ENCODE measurements around the gene LRRC74A. TPM values are rescaled to one million over a fixed set of nuclear protein-coding genes. Genes with fewer than 3 reads are reported as not detected.

LRRC74A gene
- total and polyA plus RNA-seq, 10 of the 15 experiments (the other 5 are each of a cell fraction or from before 2014, with no cell fraction given): not detected

DNA sequence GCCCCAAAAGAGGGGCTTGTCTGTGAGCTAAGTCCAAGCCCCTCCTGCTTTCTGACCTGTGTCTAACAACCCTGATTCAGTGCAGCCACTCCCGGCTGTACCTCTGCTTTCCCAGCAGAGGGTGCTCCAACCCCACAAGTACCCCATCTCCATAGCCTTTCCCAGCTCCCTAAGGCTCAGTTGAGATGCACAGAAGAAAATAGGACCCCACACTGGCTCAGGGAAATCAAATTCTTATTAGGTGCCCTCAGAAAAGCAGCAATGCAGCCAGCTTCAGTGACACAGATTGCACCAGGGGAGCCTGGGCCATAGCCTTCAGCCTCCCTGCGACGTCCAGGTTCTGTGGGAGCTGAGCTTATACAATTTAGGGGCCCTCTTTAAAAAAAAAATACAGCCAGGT, 49.9 kb downstream of the LRRC74A start:
- Histone ChIP-seq H3K36me3 (ENCODE audit: control insufficient read depth in 2 of 2, insufficient read depth in 2 of 2, low read length in 1 of 2) (no peaks in the 10 kb centered on the region), H3K4me3 (no peak overlapping the region), H3K9ac (ENCODE audit: control insufficient read depth, insufficient read depth, low read length) (no peak overlapping the region), H3K27me3 (replicated peaks in 1 of 2; ENCODE audit: control insufficient read depth in 2 of 2, insufficient read depth in 2 of 2, low read length in 1 of 2) (no peaks in the 10 kb centered on the region; a peak in 1 of 4 replicates), H3K4me1 (ENCODE audit: control insufficient read depth, insufficient read depth, low read length) (no peaks in the 10 kb centered on the region), H3K27ac (ENCODE audit: control insufficient read depth, insufficient read depth) (no peak overlapping the region), H3K4me2 (ENCODE audit: control insufficient read depth, insufficient read depth) (no peak overlapping the region), H3K79me2 (ENCODE audit: control insufficient read depth, insufficient read depth, low read length) (no peaks in the 10 kb centered on the region), H2AFZ (ENCODE audit: control insufficient read depth, low read depth, low read length) (no peak overlapping the region), H3K9me3 (replicated peaks; ENCODE audit: control insufficient read depth, insufficient read depth, low read length) (peaks cover 9% of the 10 kb centered on the region; the same call in 2 of the 3 replicates), H4K20me1 (ENCODE audit: control insufficient read depth, insufficient read depth) (no peaks in the 10 kb centered on the region)
- RAD21 ChIA-PET (ENCODE audit: unreplicated experiment): interaction anchor here (0.7 to 10.8 kb wide), 42 partner anchors 10 to 440 kb away, joined by 3 to 498 read pairs (median 6); partner anchors contain the start of gene CIPC
- CTCF ChIA-PET: interaction anchor here (0.6 to 15.8 kb wide), 50 partner anchors 8 to 629 kb away, joined by 3 to 848 read pairs (median 8); partner anchors contain the start of gene CIPC
- peak; percentile 90 for FAIRE-seq
- DNase-seq (ENCODE audit: low read depth, low spot score): no peak
- in situ Hi-C loops (cut with MboI) (no loop called here), intact Hi-C loops (cut with micrococcal nuclease; ENCODE audit: unreplicated experiment) (loop anchor here (1.0 to 5.0 kb wide), 6 partner anchors 37 to 275 kb away; no protein-coding TSS in a partner anchor)
- ATAC-seq: peak; percentile 92
- no TSS peak for BruUV-seq (replicated peaks)
- SMC1A ChIA-PET (ENCODE audit: uncharacterized antibody, unreplicated experiment): interaction anchor here (0.8 to 11.8 kb wide), 44 partner anchors 9 to 439 kb away, joined by 3 to 370 read pairs (median 5); no protein-coding TSS in a partner anchor
- POLR2A ChIA-PET: interaction anchor here (0.6 to 2.8 kb wide), 4 partner anchors 34 to 201 kb away, joined by 3 to 8 read pairs (median 4); no protein-coding TSS in a partner anchor
- 70% methylated on average over 3 of the region's 3 CpGs for WGBS (ENCODE audit: insufficient coverage, insufficient replicate concordance, low lambda C conversion rate, missing lambda C conversion rate)
- TF ChIP-seq NRF1 (conservative IDR thresholded peaks at IDR 0.05; ENCODE audit: low read depth, low read length) (no peak), RAD21 (IDR thresholded peaks at IDR 0.05; ENCODE audit: insufficient read depth, low read depth, low read length) (peak; percentile 97), SREBF1 (IDR thresholded peaks at IDR 0.05; ENCODE audit: low read length) (no peak), RB1 (IDR thresholded peaks at IDR 0.05; ENCODE audit: borderline replicate concordance) (peak; percentile 48; the same call in 1 of the 2 replicates), FOXM1 (IDR thresholded peaks at IDR 0.05; ENCODE audit: low read depth, low read length) (0 out of 2 replicates have a peak, but pooled peaks have one; percentile 58), NFXL1 (IDR thresholded peaks at IDR 0.05; ENCODE audit: borderline replicate concordance) (no peak), IRF4 (IDR thresholded peaks at IDR 0.05; ENCODE audit: low read depth, low read length) (0 out of 2 replicates have a peak, but pooled peaks have one; percentile 8), SP1 (IDR thresholded peaks at IDR 0.05; ENCODE audit: low read depth, low read length) (no peak), PAX5 (IDR thresholded peaks at IDR 0.05; ENCODE audit: borderline replicate concordance, low read depth, low read length) (no peak), SIN3A (IDR thresholded peaks at IDR 0.05; ENCODE audit: low read depth, low read length) (no peak), NBN (IDR thresholded peaks at IDR 0.05) (peak; percentile 24; the same call in 1 of the 2 replicates), IKZF1 (conservative IDR thresholded peaks at IDR 0.05) (0 out of 2 replicates have a peak, but pooled peaks have one; percentile 12), YY1 (IDR thresholded peaks at IDR 0.05; ENCODE audit: low read depth, low read length) (peak; percentile 43; the same call in 1 of the 2 replicates), MTA3 (IDR thresholded peaks at IDR 0.05; ENCODE audit: borderline replicate concordance, low read length) (no peak), SMC3 (IDR thresholded peaks at IDR 0.05; ENCODE audit: borderline replicate concordance, low read length) (peak; percentile 99), REST (IDR thresholded peaks at IDR 0.05; ENCODE audit: low read depth, low read length) (no peak)
- TF ChIP-seq, protein P1, sequence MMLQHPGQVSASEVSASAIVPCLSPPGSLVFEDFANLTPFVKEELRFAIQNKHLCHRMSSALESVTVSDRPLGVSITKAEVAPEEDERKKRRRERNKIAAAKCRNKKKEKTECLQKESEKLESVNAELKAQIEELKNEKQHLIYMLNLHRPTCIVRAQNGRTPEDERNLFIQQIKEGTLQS (IDR thresholded peaks at IDR 0.05; ENCODE audit: borderline replicate concordance, extremely low read depth, low read depth, low read length): no peak
- TF ChIP-seq, protein P2, sequence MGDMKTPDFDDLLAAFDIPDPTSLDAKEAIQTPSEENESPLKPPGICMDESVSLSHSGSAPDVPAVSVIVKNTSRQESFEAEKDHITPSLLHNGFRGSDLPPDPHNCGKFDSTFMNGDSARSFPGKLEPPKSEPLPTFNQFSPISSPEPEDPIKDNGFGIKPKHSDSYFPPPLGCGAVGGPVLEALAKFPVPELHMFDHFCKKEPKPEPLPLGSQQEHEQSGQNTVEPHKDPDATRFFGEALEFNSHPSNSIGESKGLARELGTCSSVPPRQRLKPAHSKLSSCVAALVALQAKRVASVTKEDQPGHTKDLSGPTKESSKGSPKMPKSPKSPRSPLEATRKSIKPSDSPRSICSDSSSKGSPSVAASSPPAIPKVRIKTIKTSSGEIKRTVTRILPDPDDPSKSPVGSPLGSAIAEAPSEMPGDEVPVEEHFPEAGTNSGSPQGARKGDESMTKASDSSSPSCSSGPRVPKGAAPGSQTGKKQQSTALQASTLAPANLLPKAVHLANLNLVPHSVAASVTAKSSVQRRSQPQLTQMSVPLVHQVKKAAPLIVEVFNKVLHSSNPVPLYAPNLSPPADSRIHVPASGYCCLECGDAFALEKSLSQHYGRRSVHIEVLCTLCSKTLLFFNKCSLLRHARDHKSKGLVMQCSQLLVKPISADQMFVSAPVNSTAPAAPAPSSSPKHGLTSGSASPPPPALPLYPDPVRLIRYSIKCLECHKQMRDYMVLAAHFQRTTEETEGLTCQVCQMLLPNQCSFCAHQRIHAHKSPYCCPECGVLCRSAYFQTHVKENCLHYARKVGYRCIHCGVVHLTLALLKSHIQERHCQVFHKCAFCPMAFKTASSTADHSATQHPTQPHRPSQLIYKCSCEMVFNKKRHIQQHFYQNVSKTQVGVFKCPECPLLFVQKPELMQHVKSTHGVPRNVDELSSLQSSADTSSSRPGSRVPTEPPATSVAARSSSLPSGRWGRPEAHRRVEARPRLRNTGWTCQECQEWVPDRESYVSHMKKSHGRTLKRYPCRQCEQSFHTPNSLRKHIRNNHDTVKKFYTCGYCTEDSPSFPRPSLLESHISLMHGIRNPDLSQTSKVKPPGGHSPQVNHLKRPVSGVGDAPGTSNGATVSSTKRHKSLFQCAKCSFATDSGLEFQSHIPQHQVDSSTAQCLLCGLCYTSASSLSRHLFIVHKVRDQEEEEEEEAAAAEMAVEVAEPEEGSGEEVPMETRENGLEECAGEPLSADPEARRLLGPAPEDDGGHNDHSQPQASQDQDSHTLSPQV (IDR thresholded peaks at IDR 0.05): 0 out of 2 replicates have a peak, but pooled peaks have one; percentile 59
